ENCODE data around the gene CRIM1. TPM values are rescaled to one million over a fixed set of nuclear protein-coding genes. Genes with fewer than 3 reads are reported as not detected.

CRIM1 gene
- total RNA-seq, 1 donor from 2014 or later = 97.8 TPM

DNA sequence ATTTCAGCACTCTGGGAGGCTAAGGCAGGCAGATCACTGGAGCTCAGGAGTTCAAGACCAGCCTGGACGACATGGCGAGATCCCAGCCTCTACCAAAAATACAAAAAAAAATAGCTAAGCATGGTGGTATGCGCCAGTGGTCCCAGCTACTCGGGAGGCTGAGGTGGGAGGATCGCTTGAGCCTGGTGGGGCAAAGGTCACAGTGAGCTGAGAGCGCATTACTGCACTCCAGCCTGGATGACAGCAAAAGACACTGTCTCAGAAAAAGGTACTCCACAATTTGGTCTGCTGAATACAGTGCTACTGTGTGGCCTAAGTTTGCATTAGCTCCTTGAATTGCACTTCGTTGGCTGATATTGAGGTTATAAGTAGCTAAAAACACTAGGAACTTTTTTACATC lies 144.5 kb downstream of the CRIM1 start:
- no peak for FAIRE-seq
- DNase-seq (ENCODE audit: low spot score in 2 of 2) = no peak

DNA sequence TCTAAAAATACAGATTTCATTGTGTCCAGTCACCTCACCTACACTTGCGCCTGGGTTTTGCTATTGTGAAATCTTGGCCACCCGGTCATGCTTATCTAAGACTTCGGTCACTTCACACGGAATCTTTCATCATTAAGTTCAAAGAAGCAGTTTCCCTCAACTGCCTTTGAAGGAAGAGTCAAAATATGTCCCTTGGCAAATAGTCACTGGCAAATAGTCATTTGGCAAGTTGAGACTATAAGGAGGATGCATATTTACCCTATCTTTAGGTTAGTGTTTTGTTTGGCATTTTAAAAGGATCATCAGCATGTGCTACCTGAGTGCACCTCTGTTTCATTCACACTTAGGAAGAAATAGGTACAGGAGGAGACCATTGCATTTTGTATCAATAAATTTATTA lies 146.5 kb downstream of the CRIM1 start:
- DNase-seq (ENCODE audit: low spot score in 2 of 2) (no peak), FAIRE-seq (no peak)

DNA sequence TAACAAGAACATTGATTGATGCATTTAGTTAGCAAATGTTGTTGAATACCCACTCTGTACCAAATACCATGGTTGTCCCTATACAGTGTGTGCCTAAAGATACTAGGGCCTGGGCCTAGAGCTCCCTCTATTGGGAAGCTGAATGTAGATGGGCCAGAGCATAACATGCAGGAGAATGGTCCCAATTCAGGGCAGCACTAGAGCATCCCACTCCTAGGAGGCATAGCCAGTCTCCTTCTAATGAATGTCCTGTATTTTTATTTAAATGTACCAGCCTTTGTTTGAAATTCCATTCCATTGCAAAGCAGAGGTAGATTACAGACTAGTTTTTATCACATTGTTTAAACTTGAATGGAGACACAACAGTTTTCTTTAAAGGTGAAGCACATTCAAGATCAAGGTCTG lies 151.8 kb downstream of the CRIM1 start:
- peak; percentile 16 to 43 for DNase-seq (ENCODE audit: low spot score in 2 of 2)
- no peak for FAIRE-seq

DNA sequence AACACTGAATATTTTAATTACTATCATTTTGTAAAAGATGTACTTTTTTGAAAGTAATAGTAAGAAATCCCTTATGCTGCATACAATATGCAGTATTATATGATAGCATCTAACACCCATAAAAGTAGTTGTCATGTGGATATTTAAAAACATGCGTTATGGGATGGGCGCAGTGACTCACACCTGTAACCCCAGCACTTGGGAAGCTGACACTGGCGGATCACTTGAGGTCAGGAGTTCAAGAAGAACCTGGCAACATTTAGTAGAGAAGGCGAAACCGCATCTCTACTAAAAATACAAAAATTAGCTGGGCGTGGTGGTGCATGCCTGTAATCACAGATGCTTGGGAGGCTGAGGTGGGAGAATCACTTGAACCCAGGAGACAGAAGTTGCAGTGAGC lies 153.5 kb downstream of the CRIM1 start:
- FAIRE-seq = no peak
- no peak for DNase-seq (ENCODE audit: low spot score in 2 of 2)

DNA sequence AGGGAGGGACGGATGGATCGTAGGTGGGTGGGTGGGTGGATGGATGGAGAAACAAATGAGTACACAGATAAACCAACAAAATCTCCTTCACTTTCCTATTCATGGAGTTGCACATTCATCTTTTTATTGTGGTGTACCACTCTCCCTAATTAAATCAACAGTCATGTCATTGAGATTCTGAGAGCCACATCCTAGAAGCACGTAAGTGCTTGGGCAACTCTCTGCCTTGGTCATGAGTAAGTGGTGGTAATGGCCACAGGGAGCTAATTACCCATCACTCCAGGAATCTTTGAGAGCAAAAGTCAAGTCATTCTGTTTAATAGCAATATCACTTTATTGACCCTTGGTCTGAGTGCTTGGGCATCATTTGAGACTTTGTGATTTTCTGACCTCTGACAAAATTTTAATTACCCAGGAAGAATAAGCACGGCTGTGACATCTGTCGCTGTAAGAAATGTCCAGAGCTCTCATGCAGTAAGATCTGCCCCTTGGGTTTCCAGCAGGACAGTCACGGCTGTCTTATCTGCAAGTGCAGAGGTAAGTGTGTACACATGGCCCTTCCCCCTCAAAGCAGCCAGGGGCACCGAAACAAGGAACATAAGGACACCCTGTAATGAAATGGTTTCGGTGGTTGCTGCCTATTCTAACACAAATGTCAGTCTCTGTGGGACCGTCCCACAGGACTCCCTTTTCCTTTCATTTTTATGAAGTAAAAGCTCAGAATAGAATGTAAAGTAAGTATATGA lies 156.5 kb downstream of the CRIM1 start:
- DNase-seq (ENCODE audit: low spot score in 2 of 2) (no peak), FAIRE-seq (no peak)

DNA sequence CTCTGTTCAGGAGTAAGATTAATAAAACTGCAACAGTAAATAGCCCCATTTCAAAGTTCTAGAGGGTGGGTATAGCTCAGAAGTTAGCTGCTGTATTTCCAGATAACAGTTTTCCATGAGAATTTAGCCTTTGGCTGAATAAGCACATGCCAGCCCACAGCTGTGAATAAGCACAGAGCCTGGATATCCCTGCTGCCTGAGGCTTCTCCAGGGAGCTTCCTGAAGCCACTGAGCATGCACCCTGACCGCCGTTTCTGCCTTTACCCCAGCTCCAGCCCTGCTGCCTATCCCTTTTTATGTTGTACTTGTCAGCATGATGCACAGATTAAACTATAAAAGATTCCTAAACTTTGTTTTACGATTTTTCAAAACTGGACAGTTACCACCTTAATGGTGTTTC lies 157.1 kb downstream of the CRIM1 start:
- DNase-seq (ENCODE audit: low spot score in 2 of 2) (no peak), FAIRE-seq (no peak)

DNA sequence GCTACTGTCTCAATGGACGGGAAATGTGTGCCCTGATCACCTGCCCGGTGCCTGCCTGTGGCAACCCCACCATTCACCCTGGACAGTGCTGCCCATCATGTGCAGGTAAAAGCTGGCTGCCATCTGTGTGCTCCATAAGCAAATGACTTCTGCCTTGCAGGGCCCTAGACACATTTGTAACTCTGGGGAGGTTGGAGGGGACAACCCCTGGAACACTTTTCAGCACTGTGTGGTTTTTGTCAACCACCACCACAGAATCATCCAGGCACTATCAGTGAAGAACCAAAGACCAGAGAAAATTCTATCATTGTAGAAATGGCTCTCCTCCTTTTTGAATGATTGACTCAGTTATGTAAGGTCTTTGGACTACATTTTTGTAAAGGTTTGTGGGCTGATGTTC lies 158.1 kb downstream of the CRIM1 start:
- DNase-seq (ENCODE audit: low spot score in 2 of 2) (no peak), FAIRE-seq (no peak)

DNA sequence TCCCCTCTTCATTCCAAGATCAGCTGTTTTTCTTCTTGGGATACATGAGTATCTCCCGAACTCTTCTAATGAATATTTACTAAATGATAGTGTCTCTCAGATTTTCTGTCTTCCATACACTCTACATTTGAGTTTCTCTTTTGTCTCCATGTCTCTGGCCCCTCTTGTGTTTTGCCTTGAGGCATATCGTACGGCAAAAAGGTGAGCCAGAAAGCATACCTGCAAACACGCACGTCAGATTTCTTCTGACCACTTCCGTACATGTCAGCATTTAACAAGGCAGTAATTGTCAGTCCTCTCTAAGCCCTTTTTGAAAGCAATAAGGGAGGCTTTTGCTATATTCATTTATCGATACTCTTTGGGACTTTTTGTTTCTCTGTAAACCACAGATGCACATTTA lies 160.0 kb downstream of the CRIM1 start:
- FAIRE-seq (no peak), DNase-seq (ENCODE audit: low spot score in 2 of 2) (no peak)

DNA sequence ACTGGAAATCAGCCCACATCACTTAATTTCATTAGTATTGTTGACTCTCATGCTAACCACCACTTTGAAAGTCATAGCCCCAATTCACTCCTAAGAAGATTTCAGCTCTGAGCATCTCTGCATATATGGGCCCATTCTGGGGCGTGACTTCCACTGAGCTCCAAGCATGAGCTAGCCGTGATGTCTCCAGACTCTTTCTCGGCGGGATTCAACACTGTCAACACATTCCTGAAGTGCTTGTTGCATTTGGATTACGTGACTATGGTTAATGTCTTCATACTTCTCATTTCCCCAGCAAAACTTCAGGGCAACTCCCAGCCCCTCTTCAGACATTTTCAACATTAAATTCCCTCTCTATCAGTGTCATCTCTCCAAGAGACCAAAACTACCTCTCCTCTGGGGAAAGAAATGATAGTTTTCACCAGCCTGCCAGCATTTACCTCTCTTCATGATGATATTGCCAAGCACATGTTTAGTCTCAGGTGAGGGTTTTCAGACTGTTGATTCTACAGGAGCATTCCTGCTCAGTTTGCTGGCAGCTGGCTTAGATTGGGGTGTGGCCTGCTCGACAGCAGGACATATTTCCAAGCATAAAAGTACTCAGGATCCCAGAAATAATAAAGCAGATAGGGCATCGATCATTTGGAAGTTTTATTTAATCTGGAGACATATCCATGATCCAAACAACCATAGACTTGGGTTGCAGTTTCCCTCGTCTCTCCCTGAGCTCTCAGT lies 160.7 kb downstream of the CRIM1 start:
- DNase-seq (ENCODE audit: low spot score in 2 of 2) (no peak), FAIRE-seq (no peak)

DNA sequence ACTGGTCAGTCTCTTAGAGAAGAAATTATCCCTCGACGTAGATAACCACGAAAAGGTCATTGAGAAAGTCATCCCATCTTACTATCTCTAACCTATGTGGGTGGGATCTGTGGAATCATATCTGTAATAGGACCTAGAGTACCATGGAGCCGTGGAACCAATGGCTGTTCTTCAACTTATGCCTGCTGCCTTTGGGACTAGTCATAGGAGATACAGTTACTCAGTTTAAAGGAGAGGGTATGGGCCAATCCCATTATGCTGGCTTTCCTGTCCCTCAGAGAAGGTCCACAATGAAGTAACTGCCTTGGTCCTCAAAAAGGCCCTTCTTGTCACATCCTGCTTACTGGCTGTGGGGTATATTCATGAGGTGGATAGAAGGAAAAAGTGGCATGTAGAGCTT lies 164.9 kb downstream of the CRIM1 start:
- no peak for DNase-seq (ENCODE audit: low spot score in 2 of 2)
- FAIRE-seq = no peak

DNA sequence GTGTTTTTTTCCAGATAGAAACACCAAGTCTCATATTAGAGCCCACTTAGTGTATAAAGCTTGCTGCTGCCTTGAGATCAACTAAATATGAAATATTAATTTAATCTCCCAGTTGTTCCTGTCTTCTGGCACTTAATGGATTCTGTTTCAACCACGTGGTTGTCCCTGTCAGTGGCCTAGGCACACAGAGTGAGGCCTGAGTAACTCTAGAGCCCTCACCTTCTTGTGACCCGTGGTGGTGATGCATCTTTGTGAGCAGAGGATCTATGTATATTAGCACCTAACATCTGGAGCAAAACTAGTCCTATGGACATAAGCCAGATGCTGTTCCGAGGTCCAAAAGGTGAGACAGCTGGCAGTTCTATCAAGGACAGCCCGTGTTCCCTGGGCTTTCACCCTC lies 167.6 kb downstream of the CRIM1 start:
- DNase-seq (ENCODE audit: low spot score in 2 of 2) (no peak), FAIRE-seq (no peak)

DNA sequence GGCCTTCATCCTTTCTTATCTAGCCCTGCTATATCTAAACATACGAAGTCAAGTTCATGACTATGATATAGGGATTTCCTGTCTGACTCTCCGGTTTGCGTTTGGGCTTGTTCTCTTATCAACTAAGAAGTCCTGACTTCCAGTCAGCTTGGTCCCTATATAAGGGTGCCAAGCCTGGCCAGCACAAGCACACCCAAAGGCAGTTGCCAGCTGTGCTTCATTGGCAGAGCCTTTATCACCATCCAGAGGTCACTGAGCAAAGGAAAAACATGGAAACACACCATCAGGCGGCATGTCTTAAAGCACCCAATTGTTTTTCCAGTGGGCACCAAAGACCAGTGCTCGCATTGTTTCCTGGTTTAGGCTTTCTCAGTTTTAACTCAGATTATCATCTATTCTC lies 169.7 kb downstream of the CRIM1 start:
- no peak for DNase-seq (ENCODE audit: low spot score in 2 of 2)
- FAIRE-seq = no peak

DNA sequence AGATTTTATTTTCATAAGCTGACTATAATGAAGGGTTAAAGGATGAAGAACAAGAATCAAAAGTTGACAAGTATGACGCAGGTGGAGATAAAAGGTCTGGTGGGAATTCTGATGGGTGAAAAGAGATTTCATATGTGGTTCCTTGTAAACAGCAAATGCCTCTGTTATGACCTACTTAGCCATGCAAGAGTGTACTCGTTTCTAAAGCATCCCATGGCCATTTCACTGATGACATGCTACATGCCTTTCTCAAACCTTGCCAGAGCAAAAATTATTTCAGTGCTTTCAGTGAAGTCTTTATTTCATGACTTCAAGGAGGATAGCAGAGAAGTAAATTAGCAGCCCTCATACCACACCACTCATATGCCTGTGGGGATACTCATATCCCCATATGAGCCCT lies 170.6 kb downstream of the CRIM1 start:
- FAIRE-seq (no peak), DNase-seq (ENCODE audit: low spot score in 2 of 2) (no peak)

DNA sequence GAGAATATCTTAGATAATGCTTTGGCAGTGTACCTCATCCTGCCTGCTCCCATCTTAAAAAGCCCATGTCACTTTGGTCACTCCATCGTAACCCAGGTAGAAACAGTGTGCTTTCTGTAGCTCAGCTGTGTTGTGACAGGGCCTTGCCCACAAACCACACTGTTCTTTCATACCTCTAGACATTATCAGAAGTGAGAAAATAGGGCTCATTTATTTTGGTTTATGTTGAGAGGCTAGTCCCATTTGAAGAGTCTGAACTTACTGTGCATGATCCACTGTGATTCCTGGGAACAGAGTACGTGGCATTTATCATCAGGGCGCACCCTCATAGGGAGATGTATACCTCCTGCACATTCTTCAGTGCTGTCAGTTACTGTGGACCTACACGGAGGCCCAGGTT lies 172.7 kb downstream of the CRIM1 start:
- FAIRE-seq (no peak), DNase-seq (ENCODE audit: low spot score in 2 of 2) (no peak)

DNA sequence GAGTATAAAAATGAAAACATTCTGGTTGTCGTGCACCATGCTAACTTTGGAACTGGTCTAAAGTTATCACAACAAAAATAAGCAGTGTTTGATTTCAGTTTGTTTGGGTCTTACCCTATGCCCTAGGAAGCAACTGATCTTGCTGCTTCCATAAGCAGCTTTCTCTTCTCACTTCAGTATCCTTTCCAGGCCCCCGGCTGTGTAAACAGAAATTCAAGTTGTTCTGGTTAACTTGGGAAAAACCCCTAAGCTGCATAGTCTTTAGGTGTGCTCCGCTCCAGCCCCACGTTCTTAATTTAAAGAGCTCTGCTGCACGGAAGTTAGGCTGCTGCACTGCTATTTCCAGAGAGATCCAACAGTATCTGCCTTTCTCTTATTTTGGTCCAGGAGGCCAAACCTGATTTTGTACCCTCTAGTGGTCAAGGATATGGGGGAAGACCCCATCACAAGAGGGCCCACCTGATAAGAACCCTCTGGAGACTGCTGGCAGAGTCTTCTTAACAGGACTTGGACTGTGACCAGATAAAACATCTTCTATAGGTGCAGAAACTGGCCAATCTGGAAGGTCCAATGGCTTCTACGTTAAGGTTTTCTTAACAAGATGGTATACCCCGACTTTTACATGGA lies 173.3 kb downstream of the CRIM1 start:
- no peak for FAIRE-seq
- no peak for DNase-seq (ENCODE audit: low spot score in 2 of 2)

DNA sequence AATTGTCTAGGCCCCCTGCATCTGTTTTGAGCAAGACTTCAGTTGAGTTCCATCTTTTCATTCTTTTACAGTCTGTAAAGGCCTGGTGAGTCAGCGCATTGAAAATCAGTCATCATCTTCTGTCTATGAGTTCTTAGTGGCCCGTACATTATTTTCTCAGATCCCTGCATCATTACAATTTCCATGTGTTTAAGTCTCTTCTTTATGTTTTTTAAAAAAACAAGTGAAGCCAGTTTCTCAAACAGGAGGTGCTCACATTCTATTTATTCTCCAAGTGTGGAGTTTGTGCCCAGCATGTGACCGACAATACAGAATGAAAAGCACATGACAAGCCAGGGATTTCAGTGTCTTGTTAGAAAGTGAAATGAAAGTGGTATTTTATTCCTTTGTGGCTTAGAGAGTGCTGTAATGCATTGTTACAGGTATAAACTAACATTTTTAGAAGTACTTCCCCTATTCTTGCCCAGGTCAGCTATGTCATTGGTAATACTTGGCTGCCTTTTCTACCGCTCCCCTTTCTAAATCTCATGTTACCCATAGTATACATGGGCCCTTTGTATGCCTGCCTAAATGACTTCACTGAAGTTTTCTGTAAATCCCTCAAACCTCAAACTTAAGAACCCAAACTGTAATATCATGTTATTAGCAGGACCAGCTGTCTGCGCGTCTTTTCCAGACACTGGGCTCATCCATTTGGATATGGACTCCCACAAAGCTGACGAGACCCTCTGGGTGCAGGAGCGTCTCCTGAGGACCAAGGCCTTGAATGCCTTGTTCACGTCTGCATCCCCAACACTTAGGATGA lies 174.8 kb downstream of the CRIM1 start:
- FAIRE-seq = no peak
- no peak for DNase-seq (ENCODE audit: low spot score in 2 of 2)

DNA sequence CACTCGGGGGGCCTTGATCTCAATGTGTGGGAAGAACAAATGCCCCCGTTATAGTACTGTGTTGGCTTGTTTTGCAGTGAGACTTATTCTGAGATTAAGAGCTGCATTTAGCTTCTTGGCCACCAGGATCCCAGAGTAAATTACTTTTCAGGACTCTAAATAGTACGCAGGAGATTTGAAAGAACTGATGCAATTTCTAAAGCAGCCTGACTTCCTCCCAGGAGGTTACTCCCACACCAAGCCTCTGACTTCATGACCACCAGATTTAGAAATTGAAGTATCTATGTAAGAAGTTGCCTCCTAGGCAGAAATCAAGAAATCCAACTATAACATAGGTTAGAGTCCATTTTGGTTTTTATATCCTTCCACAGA lies 175.4 kb downstream of the CRIM1 start:
- no peak for FAIRE-seq

DNA sequence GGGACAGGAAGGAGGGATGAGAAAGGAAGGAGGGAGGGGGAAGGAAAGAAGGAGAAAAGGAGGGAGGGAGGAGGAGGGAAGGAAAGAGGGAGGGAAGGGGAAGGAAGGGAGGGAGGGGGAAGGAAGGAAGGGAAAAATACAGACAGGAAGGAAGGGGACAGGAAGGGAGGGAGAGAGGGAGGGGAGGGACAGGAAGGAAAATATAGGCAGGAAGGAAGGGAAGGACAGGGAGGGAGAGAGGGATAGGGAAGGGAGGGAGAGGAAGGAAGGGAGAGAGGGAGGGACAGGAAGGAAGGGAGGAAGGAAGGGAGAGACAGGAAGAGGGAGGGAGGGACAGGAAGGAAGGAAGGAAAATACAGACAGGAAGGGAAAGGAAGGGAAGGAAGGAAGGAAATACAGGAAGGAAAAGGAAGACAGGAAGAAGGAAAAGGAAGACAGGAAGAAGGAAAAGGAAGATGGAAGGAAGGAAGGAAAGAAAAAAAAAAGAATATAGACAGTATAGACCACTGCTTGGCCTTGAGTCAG lies 178.8 kb downstream of the CRIM1 start:
- FAIRE-seq = no peak
- no peak for DNase-seq (ENCODE audit: low spot score in 2 of 2)

More for the DNA sequence above, 175.4 kb downstream of the CRIM1 start:
- no peak for DNase-seq (ENCODE audit: low spot score in 2 of 2)

DNA sequence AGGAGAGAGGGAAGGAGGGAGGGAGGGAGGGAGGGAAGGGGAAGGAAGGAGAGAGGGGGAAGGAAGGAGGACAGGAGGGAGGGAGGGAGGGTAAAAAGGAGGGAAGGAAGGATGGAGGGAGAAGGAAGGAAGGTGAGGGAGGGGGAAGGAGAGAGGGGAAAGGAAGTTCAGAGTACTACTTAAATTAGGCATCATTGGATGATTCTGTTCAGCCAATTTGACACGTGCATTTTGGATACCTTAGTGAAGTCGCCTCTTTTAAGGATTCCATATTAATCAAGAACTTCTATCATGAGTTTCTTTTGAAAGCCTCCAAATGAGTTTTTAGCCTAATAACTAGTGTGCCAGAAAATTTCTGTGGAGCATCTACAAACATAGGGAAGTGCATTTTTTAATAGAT lies 179.5 kb downstream of the CRIM1 start:
- FAIRE-seq (no peak), DNase-seq (ENCODE audit: low spot score in 2 of 2) (no peak)

DNA sequence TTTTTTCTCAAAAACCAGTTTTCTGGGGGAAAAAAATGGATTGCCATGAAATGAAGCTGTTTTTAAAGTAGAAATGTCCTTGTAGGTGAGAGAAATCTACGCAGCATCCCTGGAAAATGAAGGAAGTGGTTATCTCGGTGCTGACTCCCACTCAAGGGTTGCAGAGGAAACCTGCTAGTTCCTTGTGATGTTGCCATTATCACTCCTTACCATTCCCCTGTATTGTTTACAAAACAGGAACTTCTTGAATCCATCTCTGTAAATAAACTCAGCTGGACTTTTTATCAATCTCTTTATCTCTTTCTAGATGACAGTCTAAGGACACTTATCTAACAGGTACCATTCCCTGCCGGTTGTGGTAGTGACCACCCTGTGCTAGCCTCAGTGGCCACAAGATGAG lies 181.2 kb downstream of the CRIM1 start:
- FAIRE-seq = no peak
- no peak for DNase-seq (ENCODE audit: low spot score in 2 of 2)

DNA sequence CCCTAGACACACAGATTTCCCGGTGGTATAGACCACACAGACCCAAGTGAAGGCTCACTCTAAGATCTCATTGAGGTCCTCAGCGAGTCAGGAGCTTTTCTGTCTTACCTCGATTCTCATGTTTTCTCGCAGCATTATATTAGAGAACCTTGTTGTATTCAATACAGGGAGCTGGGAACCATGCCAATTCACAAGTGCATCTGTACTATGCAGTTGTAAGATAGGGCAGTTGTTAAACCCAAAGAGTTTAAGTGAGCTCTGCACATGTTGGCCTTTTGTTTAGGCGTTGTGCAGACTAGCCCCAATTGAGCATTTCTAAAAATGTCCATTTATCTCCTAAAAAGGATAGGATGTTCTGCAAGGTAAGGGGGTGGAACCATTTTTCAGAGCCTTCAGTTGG lies 182.8 kb downstream of the CRIM1 start:
- no peak for DNase-seq (ENCODE audit: low spot score in 2 of 2)
- FAIRE-seq = no peak
